GM21825 (cell line): ENCODE results near the gene HOXA1.

Experiments used
- ATAC-seq: cut with Tn5 transposase; IDR thresholded peaks from one replicate; pipeline ENCODE4 v1.9.1; 2021; ENCODE audit warnings: mild to moderate bottlenecking, moderate library complexity; ENCODE audit not compliant: unreplicated experiment

The HOXA1 gene

GRCh38 chr7:27106181-27106900 lies 10.5 kb upstream of the HOXA1 start:
- ATAC-seq = no peak

GRCh38 chr7:27105301-27106031 lies 9.7 kb upstream of the HOXA1 start:
- no peak for ATAC-seq

GRCh38 chr7:27104341-27105058 lies 8.7 kb upstream of the HOXA1 start:
- no peak for ATAC-seq

GRCh38 chr7:27103489-27104226 lies 7.9 kb upstream of the HOXA1 start:
- ATAC-seq = no peak

- ATAC-seq = no peak
Measured at GRCh38 chr7:27102581-27103442, 7.0 kb upstream of the HOXA1 start, which contains the start of gene HOXA2. HOXA2 (minus strand) TSS chr7:27102683; CDS start chr7:27102500, 183 bp downstream.

- ATAC-seq = no peak
Measured at GRCh38 chr7:27101957-27102580, 6.3 kb upstream of the HOXA1 start.

GRCh38 chr7:27101171-27101956 lies 5.6 kb upstream of the HOXA1 start:
- ATAC-seq = no peak

- ATAC-seq = no peak
Measured at GRCh38 chr7:27100694-27101170, 4.9 kb upstream of the HOXA1 start.

GRCh38 chr7:27099453-27100370 lies 3.9 kb upstream of the HOXA1 start:
- ATAC-seq = no peak

GRCh38 chr7:27098578-27099451 lies 3.0 kb upstream of the HOXA1 start:
- ATAC-seq = no peak

- ATAC-seq = no peak
Measured at GRCh38 chr7:27097686-27098577, 2.1 kb upstream of the HOXA1 start.

GRCh38 chr7:27096768-27097514 lies 1.1 kb upstream of the HOXA1 start:
- no peak for ATAC-seq

- no peak for ATAC-seq
Measured at GRCh38 chr7:27095050-27095896, 527 bp downstream of the HOXA1 start.
